ENCODE measurements around the gene COA3. TPM values are rescaled to one million over a fixed set of nuclear protein-coding genes. Genes with fewer than 3 reads are reported as not detected.

COA3 gene
- total RNA-seq, 1 donor from 2014 or later = 31.8 TPM

DNA sequence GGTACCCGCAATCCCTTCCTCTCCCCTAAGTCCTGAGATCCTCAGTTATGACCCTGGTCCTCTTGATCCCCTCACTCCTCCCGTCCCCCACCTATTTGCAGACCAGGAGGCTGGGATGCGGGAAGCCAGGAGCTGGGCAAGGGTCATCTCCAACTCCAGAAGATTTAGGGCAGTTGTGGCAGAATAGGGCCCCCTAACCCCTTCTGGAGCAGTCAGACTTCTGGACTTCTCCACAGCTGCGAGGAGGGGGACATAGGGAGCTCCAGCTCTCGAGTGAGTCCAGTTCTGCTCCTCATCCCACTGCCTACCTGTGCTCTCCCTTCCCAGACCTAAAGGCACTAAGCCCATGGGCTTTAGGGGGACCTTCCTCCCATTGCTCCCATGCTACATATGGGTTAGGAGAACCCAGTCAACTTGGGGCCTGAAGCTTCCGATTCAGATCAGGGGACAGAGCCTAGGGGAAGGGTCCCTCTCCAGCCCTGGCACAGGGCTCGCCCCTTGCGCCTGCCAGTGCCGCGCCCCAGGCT, 16.8 kb downstream of the COA3 start:
- Histone ChIP-seq H3K4me1 (ENCODE audit: insufficient read depth, low read length) (peaks cover 43% of the 10 kb centered on the region), H3K9ac (ENCODE audit: low read length) (peak overlapping the region; percentile 85), H4K20me1 (ENCODE audit: insufficient read depth, low read length) (peaks cover 42% of the 10 kb centered on the region), H2AFZ (ENCODE audit: low read depth, low read length) (no peak overlapping the region), H3K27me3 (ENCODE audit: insufficient read depth, low read length) (no peaks in the 10 kb centered on the region), H3K27ac (ENCODE audit: low read depth, low read length) (peak overlapping the region; percentile 10), H3K9me3 (ENCODE audit: insufficient read depth, low read depth, low read length) (no peaks in the 10 kb centered on the region), H3K4me2 (ENCODE audit: low read length) (peak overlapping the region; percentile 96), H3K4me3 (ENCODE audit: insufficient read depth, low read depth, low read length) (peak overlapping the region; percentile 85), H3K79me2 (ENCODE audit: insufficient read depth, low read length) (peaks cover 47% of the 10 kb centered on the region), H3K36me3 (ENCODE audit: insufficient read depth, low read length) (peaks cover 10% of the 10 kb centered on the region)
- DNase-seq (ENCODE audit: low read depth) (no peak), FAIRE-seq (no peak)
- H3K4me3 Mint-ChIP-seq (ENCODE audit: unreplicated experiment) = peak overlapping the region; percentile 92
- TF ChIP-seq EZH2 (IDR thresholded peaks at IDR 0.05; ENCODE audit: insufficient read depth, low read length) = no peak
- no peak for TF ChIP-seq CTCF (IDR thresholded peaks at IDR 0.05; ENCODE audit: insufficient read depth, low read depth, low read length)
- peaks cover 11% of the 10 kb centered on the region for H3K36me3 Mint-ChIP-seq (ENCODE audit: low read depth, unreplicated experiment)
- peak overlapping the region; percentile 83 for H3K27ac Mint-ChIP-seq (ENCODE audit: unreplicated experiment)
- no peaks in the 10 kb centered on the region for H3K9me3 Mint-ChIP-seq (ENCODE audit: unreplicated experiment)
- H3K27me3 Mint-ChIP-seq (ENCODE audit: low read depth, unreplicated experiment) = no peaks in the 10 kb centered on the region
- H3K4me1 Mint-ChIP-seq (ENCODE audit: low read depth, unreplicated experiment) = peaks cover 25% of the 10 kb centered on the region

- Mint-ChIP-seq H3K4me3 (ENCODE audit: unreplicated experiment) (peak overlapping the region; percentile 92), H3K36me3 (ENCODE audit: low read depth, unreplicated experiment) (peaks cover 11% of the 10 kb centered on the region), H3K27ac (ENCODE audit: unreplicated experiment) (peak overlapping the region; percentile 83), H3K27me3 (ENCODE audit: low read depth, unreplicated experiment) (no peaks in the 10 kb centered on the region), H3K4me1 (ENCODE audit: low read depth, unreplicated experiment) (peaks cover 27% of the 10 kb centered on the region), H3K9me3 (ENCODE audit: unreplicated experiment) (no peaks in the 10 kb centered on the region)
- H4K20me1 ChIP-seq (ENCODE audit: insufficient read depth, low read length) = peaks cover 37% of the 10 kb centered on the region
- H3K4me2 ChIP-seq (ENCODE audit: low read length) = peak overlapping the region; percentile 96
- H3K79me2 ChIP-seq (ENCODE audit: insufficient read depth, low read length) = peaks cover 47% of the 10 kb centered on the region
- FAIRE-seq = no peak
- no peaks in the 10 kb centered on the region for H3K27me3 ChIP-seq (ENCODE audit: insufficient read depth, low read length)
- DNase-seq (ENCODE audit: low read depth) = no peak
- TF ChIP-seq EZH2 (IDR thresholded peaks at IDR 0.05; ENCODE audit: insufficient read depth, low read length) (no peak), CTCF (IDR thresholded peaks at IDR 0.05; ENCODE audit: insufficient read depth, low read depth, low read length) (no peak)
- peaks cover 45% of the 10 kb centered on the region for H3K4me1 ChIP-seq (ENCODE audit: insufficient read depth, low read length)
- peak overlapping the region; percentile 85 for H3K9ac ChIP-seq (ENCODE audit: low read length)
- H3K36me3 ChIP-seq (ENCODE audit: insufficient read depth, low read length) = peaks cover 10% of the 10 kb centered on the region
- peak overlapping the region; percentile 36 for H3K27ac ChIP-seq (ENCODE audit: low read depth, low read length)
- no peak overlapping the region for H2AFZ ChIP-seq (ENCODE audit: low read depth, low read length)
- H3K9me3 ChIP-seq (ENCODE audit: insufficient read depth, low read depth, low read length) = no peaks in the 10 kb centered on the region
- H3K4me3 ChIP-seq (ENCODE audit: insufficient read depth, low read depth, low read length) = peak overlapping the region; percentile 85
Measured at GRCh38 chr17:42780851-42781638, 17.5 kb downstream of the COA3 start.

Data from astrocyte (in vitro differentiated cells and primary cell).